Astrocyte (in vitro differentiated cells and primary cell): ENCODE data around the gene PRDM15. TPM values are rescaled to one million over a fixed set of nuclear protein-coding genes. Genes with fewer than 3 reads are reported as not detected.

ENCODE experiments used
- DNase-seq: peaks from one replicate; pipeline ENCODE4 v3.0.0-alpha.2; 2010; ENCODE audit warnings: low read depth
- FAIRE-seq: peaks from 2 replicates; lab custom pipeline; 2011; peaks lifted over from hg19 to GRCh38; lab: Jason Lieb, UNC
- H2AFZ ChIP-seq: 2 replicates; pipeline ENCODE4 v1.6.0; 2012; ENCODE audit warnings: low read depth, low read length, inconsistent platforms
- H3K27ac ChIP-seq: 2 replicates; pipeline ENCODE4 v1.5.1; 2011; ENCODE audit warnings: low read depth, low read length, inconsistent platforms
- H3K27me3 ChIP-seq: 2 replicates; pipeline ENCODE4 v1.6.0; 2011; ENCODE audit warnings: low read length, inconsistent platforms; ENCODE audit not compliant: insufficient read depth
- H3K36me3 ChIP-seq: 2 replicates; pipeline ENCODE4 v1.5.1; 2011; ENCODE audit warnings: low read length, inconsistent platforms; ENCODE audit not compliant: insufficient read depth
- H3K4me1 ChIP-seq: 2 replicates; pipeline ENCODE4 v1.5.1; 2011; ENCODE audit warnings: low read length, inconsistent platforms; ENCODE audit not compliant: insufficient read depth
- H3K4me2 ChIP-seq: 2 replicates; pipeline ENCODE4 v1.6.0; 2012; ENCODE audit warnings: low read length, inconsistent platforms
- H3K4me3 ChIP-seq: 2 replicates; pipeline ENCODE4 v1.5.1; 2011; ENCODE audit warnings: low read depth, mild to moderate bottlenecking, low read length, inconsistent platforms; ENCODE audit not compliant: insufficient read depth
- H3K79me2 ChIP-seq: 2 replicates; pipeline ENCODE4 v1.6.0; 2012; ENCODE audit warnings: mild to moderate bottlenecking, low read length, inconsistent platforms; ENCODE audit not compliant: insufficient read depth
- H3K9ac ChIP-seq: 2 replicates; pipeline ENCODE4 v1.6.0; 2012; ENCODE audit warnings: mild to moderate bottlenecking, low read length, inconsistent platforms
- H3K9me3 ChIP-seq: 2 replicates; pipeline ENCODE4 v1.5.1; 2012; ENCODE audit warnings: low read depth, mild to moderate bottlenecking, low read length, inconsistent platforms; ENCODE audit not compliant: insufficient read depth
- H4K20me1 ChIP-seq: 2 replicates; pipeline ENCODE4 v1.6.0; 2012; ENCODE audit warnings: low read length, inconsistent platforms; ENCODE audit not compliant: insufficient read depth
- H3K27ac Mint-ChIP-seq: one replicate; pipeline ENCODE4 v1.8.0; 2021; ENCODE audit warnings: mild to moderate bottlenecking, mixed read lengths; ENCODE audit not compliant: unreplicated experiment
- H3K27me3 Mint-ChIP-seq: one replicate; pipeline ENCODE4 v1.8.0; 2021; ENCODE audit warnings: low read depth, mixed read lengths; ENCODE audit not compliant: unreplicated experiment
- H3K36me3 Mint-ChIP-seq: one replicate; pipeline ENCODE4 v1.8.0; 2021; ENCODE audit warnings: low read depth, mixed read lengths; ENCODE audit not compliant: unreplicated experiment
- H3K4me1 Mint-ChIP-seq: one replicate; pipeline ENCODE4 v1.8.0; 2021; ENCODE audit warnings: low read depth, mixed read lengths; ENCODE audit not compliant: unreplicated experiment
- H3K4me3 Mint-ChIP-seq: one replicate; pipeline ENCODE4 v1.8.0; 2021; ENCODE audit warnings: mild to moderate bottlenecking, moderate library complexity, mixed read lengths; ENCODE audit not compliant: unreplicated experiment
- H3K9me3 Mint-ChIP-seq: one replicate; pipeline ENCODE4 v1.8.0; 2021; ENCODE audit warnings: mild to moderate bottlenecking, mixed read lengths; ENCODE audit not compliant: unreplicated experiment
- CTCF ChIP-seq: IDR thresholded peaks from 2 replicates; pipeline ENCODE4 v1.5.1; 2011; ENCODE audit warnings: low read depth, mild to moderate bottlenecking, inconsistent platforms, low read length, moderate library complexity; ENCODE audit not compliant: insufficient read depth
- EZH2 ChIP-seq: IDR thresholded peaks from 2 replicates; pipeline ENCODE4 v1.6.1; 2012; ENCODE audit warnings: mild to moderate bottlenecking, low read length, inconsistent platforms; ENCODE audit not compliant: insufficient read depth
- total RNA-seq: library from RNA; stranded (reverse); gene quantifications from 2 replicates; pipeline ENCODE4 v1.2.1, GENCODE V29; 2021

The PRDM15 gene
- total RNA-seq, 1 donor from 2014 or later = 6.8 TPM

- Mint-ChIP-seq H3K27ac (no peak overlapping the region), H3K36me3 (peaks cover 3% of the 10 kb centered on the region), H3K9me3 (peaks cover 18% of the 10 kb centered on the region), H3K4me1 (peaks cover 17% of the 10 kb centered on the region), H3K27me3 (peaks cover 70% of the 10 kb centered on the region), H3K4me3 (peak overlapping the region; percentile 54)
- H3K79me2 ChIP-seq = peaks cover 3% of the 10 kb centered on the region
- H3K27me3 ChIP-seq = peaks cover 41% of the 10 kb centered on the region
- H4K20me1 ChIP-seq = peaks cover 3% of the 10 kb centered on the region
- no peak for FAIRE-seq
- peak overlapping the region; percentile 88 for H3K4me2 ChIP-seq
- peaks cover 32% of the 10 kb centered on the region for H3K4me1 ChIP-seq
- peak overlapping the region; percentile 39 for H2AFZ ChIP-seq
- TF ChIP-seq CTCF = no peak
- peak; percentile 96 for TF ChIP-seq EZH2
- no peaks in the 10 kb centered on the region for H3K36me3 ChIP-seq
- H3K9me3 ChIP-seq = no peaks in the 10 kb centered on the region
- H3K9ac ChIP-seq = peak overlapping the region; percentile 70
- H3K4me3 ChIP-seq = peak overlapping the region; percentile 53
- no peak overlapping the region for H3K27ac ChIP-seq
- no peak for DNase-seq
These were observed 112.9 kb downstream of the PRDM15 start for GRCh38 chr21:41765973-41766882.

GRCh38 chr21:41765420-41765821, 113.7 kb downstream of the PRDM15 start:
- H3K27me3 Mint-ChIP-seq = peaks cover 62% of the 10 kb centered on the region
- no peaks in the 10 kb centered on the region for H3K36me3 ChIP-seq
- no peak for FAIRE-seq
- TF ChIP-seq EZH2 (no peak), CTCF (no peak)
- no peak for DNase-seq
- no peak overlapping the region for H2AFZ ChIP-seq
- no peak overlapping the region for H3K27ac ChIP-seq
- H3K4me1 ChIP-seq = peaks cover 36% of the 10 kb centered on the region
- H3K79me2 ChIP-seq = peaks cover 3% of the 10 kb centered on the region
- no peaks in the 10 kb centered on the region for H3K9me3 ChIP-seq
- peak overlapping the region; percentile 26 for H3K27ac Mint-ChIP-seq
- peaks cover 12% of the 10 kb centered on the region for H3K9me3 Mint-ChIP-seq
- H3K4me1 Mint-ChIP-seq = peaks cover 20% of the 10 kb centered on the region
- H3K4me3 ChIP-seq = peak overlapping the region; percentile 53
- H3K9ac ChIP-seq = peak overlapping the region; percentile 70
- H4K20me1 ChIP-seq = peaks cover 3% of the 10 kb centered on the region
- peaks cover 37% of the 10 kb centered on the region for H3K27me3 ChIP-seq
- peak overlapping the region; percentile 9 for H3K4me3 Mint-ChIP-seq
- peaks cover 3% of the 10 kb centered on the region for H3K36me3 Mint-ChIP-seq
- H3K4me2 ChIP-seq = peak overlapping the region; percentile 88
